ENCODE measurements around the gene ADARB1. TPM values are rescaled to one million over a fixed set of nuclear protein-coding genes. Genes with fewer than 3 reads are reported as not detected.
A peak's percentile ranks its signal among the peaks of the same experiment; 100 is the strongest.

ADARB1 gene
- total and polyA plus RNA-seq, 9 of the 15 experiments (the other 6 are each of a cell fraction or from before 2014, with no cell fraction given): 6.7 to 16.0 (median 8.3) TPM

GRCh38 chr21:45256912-45257672 is 182.7 kb downstream of the ADARB1 start (continued):
- TF ChIP-seq CHD7 (IDR thresholded peaks at IDR 0.05; ENCODE audit: low read depth, low read length) (no peak), ZNF436 (CRISPR knock-in tag; IDR thresholded peaks at IDR 0.05) (no peak), ZC3H4 (CRISPR knock-in tag; IDR thresholded peaks at IDR 0.05; ENCODE audit: borderline replicate concordance) (no peak; the same call in 1 of the 2 replicates), BRF2 (IDR thresholded peaks at IDR 0.05; ENCODE audit: borderline replicate concordance, insufficient read depth, insufficient read length) (no peak), RUNX1 (IDR thresholded peaks at IDR 0.05; ENCODE audit: low read depth) (0 out of 2 replicates have a peak, but pooled peaks have one; percentile 46), SIX5 (IDR thresholded peaks at IDR 0.05; ENCODE audit: borderline replicate concordance in 1 of 2, insufficient read depth in 1 of 2, low read depth in 1 of 2, low read length in 2 of 2) (no peak), HNRNPK (IDR thresholded peaks at IDR 0.05; ENCODE audit: low read depth, low read length, poor library complexity, severe bottlenecking) (no peak), FUS (optimal IDR thresholded peaks at IDR 0.05; ENCODE audit: low read depth, low read length) (no peak), LCOR (CRISPR knock-in tag; IDR thresholded peaks at IDR 0.05) (no peak), ZNF24 (IDR thresholded peaks at IDR 0.05) (peak; percentile 43; the same call in 1 of the 2 replicates), PRPF4 (IDR thresholded peaks at IDR 0.05; ENCODE audit: insufficient read depth, low read depth, low read length, poor library complexity, severe bottlenecking) (no peak), ZNF175 (CRISPR knock-in tag; IDR thresholded peaks at IDR 0.05; ENCODE audit: low read depth) (peak; percentile 65; the same call in 1 of the 2 replicates), CBFA2T2 (conservative IDR thresholded peaks at IDR 0.05) (peak; percentile 96)

Data from K562 (cell line).